WTC11 (cell line): ENCODE measurements around the gene MEIG1. TPM values are rescaled to one million over a fixed set of nuclear protein-coding genes. Genes with fewer than 3 reads are reported as not detected.

Experiments
- ATAC-seq: fragments of 200-7000 bp; cut with Tn5 transposase; 2 replicates; pipeline ENCODE4 v1.10.0; 2021; ENCODE audit warnings: mild to moderate bottlenecking, moderate library complexity
- CTCF ChIA-PET: fragments of 300-600 bp; sonication (Branson Sonifier 250); formaldehyde crosslinking; loops from one replicate; lab custom pipeline; 2021; ENCODE audit warnings: antibody characterized with exemption; lab: Charles Lee
- POLR2A ChIA-PET: fragments of 350-600 bp; sonication (Branson Sonifier 250); formaldehyde crosslinking; loops from one replicate; lab custom pipeline; 2021; ENCODE audit warnings: antibody characterized with exemption; lab: Charles Lee
- DNase-seq: peaks from one replicate; pipeline ENCODE4 v3.0.0; 2021; ENCODE audit warnings: low spot score
- H3K27ac Mint-ChIP-seq: 2 replicates; pipeline ENCODE4 v1.8.0; 2021; ENCODE audit warnings: mixed read lengths
- H3K27me3 Mint-ChIP-seq: 2 replicates; pipeline ENCODE4 v1.8.0; 2021; ENCODE audit warnings: low read depth, mild to moderate bottlenecking, moderate library complexity, mixed read lengths
- H3K36me3 Mint-ChIP-seq: 2 replicates; pipeline ENCODE4 v1.8.0; 2021; ENCODE audit warnings: mixed read lengths
- H3K4me1 Mint-ChIP-seq: 2 replicates; pipeline ENCODE4 v1.8.0; 2022; ENCODE audit warnings: mixed read lengths
- H3K4me3 Mint-ChIP-seq: 2 replicates; pipeline ENCODE4 v1.8.0; 2021; ENCODE audit warnings: mild to moderate bottlenecking, moderate library complexity, mixed read lengths
- H3K9me3 Mint-ChIP-seq: 2 replicates; pipeline ENCODE4 v1.8.0; 2021; ENCODE audit warnings: mixed read lengths
- AR ChIP-seq: fragments of 250-450 bp; sonication (Bioruptor Pico); IDR thresholded peaks from 2 replicates; pipeline ENCODE4 v1.9.0; 2021; ENCODE audit warnings: mild to moderate bottlenecking
- ATF6 ChIP-seq: sonication (generic); formaldehyde crosslinking; IDR thresholded peaks from 2 replicates; pipeline ENCODE4 v1.8.1; 2023; ENCODE audit warnings: mild to moderate bottlenecking, missing genetic modification reagents
- CTCF ChIP-seq: fragments of 200-600 bp; IDR thresholded peaks from 2 replicates; pipeline ENCODE4 v1.8.0; 2022; ENCODE audit warnings: antibody characterized with exemption
- EMX1 ChIP-seq: fragments of 250-450 bp; sonication (Bioruptor Pico); IDR thresholded peaks from 2 replicates; pipeline ENCODE4 v1.8.0; 2021; ENCODE audit warnings: mild to moderate bottlenecking
- FOXP4 ChIP-seq: sonication (generic); formaldehyde crosslinking; IDR thresholded peaks from 2 replicates; pipeline ENCODE4 v1.8.0; 2022; ENCODE audit warnings: mild to moderate bottlenecking, missing genetic modification reagents
- IRF1 ChIP-seq: sonication (generic); formaldehyde crosslinking; IDR thresholded peaks from 2 replicates; pipeline ENCODE4 v1.8.0; 2023; ENCODE audit warnings: missing genetic modification reagents
- NFATC4 ChIP-seq: fragments of 250-450 bp; sonication (Bioruptor Pico); IDR thresholded peaks from 2 replicates; pipeline ENCODE4 v1.9.0; 2021; ENCODE audit warnings: mild to moderate bottlenecking
- RORB ChIP-seq: fragments of 250-450 bp; sonication (Bioruptor Pico); IDR thresholded peaks from 2 replicates; pipeline ENCODE4 v1.9.0; 2021; ENCODE audit warnings: mild to moderate bottlenecking
- STAT6 ChIP-seq: sonication (generic); formaldehyde crosslinking; conservative IDR thresholded peaks from 2 replicates; pipeline ENCODE4 v1.8.1; 2023; ENCODE audit warnings: mild to moderate bottlenecking, low read depth, missing genetic modification reagents, moderate library complexity
- ZNF121 ChIP-seq: sonication (generic); formaldehyde crosslinking; IDR thresholded peaks from 2 replicates; pipeline ENCODE4 v1.8.0; 2023; ENCODE audit warnings: missing genetic modification reagents
- ZNF263 ChIP-seq: sonication (generic); formaldehyde crosslinking; IDR thresholded peaks from 2 replicates; pipeline ENCODE4 v1.8.1; 2022; ENCODE audit warnings: low read depth, mild to moderate bottlenecking, moderate library complexity, missing genetic modification reagents
- ZNF512 ChIP-seq: sonication (generic); formaldehyde crosslinking; IDR thresholded peaks from 2 replicates; pipeline ENCODE4 v1.8.1; 2022; ENCODE audit warnings: missing genetic modification reagents, borderline replicate concordance
- ZNF532 ChIP-seq: fragments of 250-450 bp; sonication (Bioruptor Pico); IDR thresholded peaks from 2 replicates; pipeline ENCODE4 v1.9.0; 2021; ENCODE audit warnings: mild to moderate bottlenecking, borderline replicate concordance
- ZNF671 ChIP-seq: fragments of 250-450 bp; sonication (Bioruptor Pico); IDR thresholded peaks from 2 replicates; pipeline ENCODE4 v1.8.0; 2021; ENCODE audit warnings: mild to moderate bottlenecking
- total RNA-seq: library from RNA; stranded (reverse); gene quantifications from 3 replicates; pipeline ENCODE4 v1.2.3, GENCODE V29; 2021

Gene MEIG1
- total RNA-seq, 1 experiment from 2014 or later = not detected

GRCh38 chr10:14958872-14959220 is 342 bp upstream of the MEIG1 start (continued):
- no peak for TF ChIP-seq CTCF
- TF ChIP-seq FOXP4 = no peak
- TF ChIP-seq EMX1 (CRISPR knock-in tag) = no peak
- TF ChIP-seq ZNF512 = no peak
- TF ChIP-seq ZNF263 (CRISPR knock-in tag) = no peak
- no peak for TF ChIP-seq STAT6 (CRISPR knock-in tag)

- Mint-ChIP-seq H3K27me3 (peaks cover 52% of the 10 kb centered on the region), H3K27ac (no peak overlapping the region), H3K4me1 (no peaks in the 10 kb centered on the region), H3K9me3 (no peaks in the 10 kb centered on the region), H3K4me3 (no peak overlapping the region), H3K36me3 (no peaks in the 10 kb centered on the region)
- TF ChIP-seq AR (CRISPR knock-in tag) (no peak), NFATC4 (CRISPR knock-in tag) (no peak), IRF1 (CRISPR knock-in tag) (no peak), ZNF671 (no peak)
- DNase-seq (no peak), ATAC-seq (no peak)
- POLR2A ChIA-PET = no interaction called here
- CTCF ChIA-PET = no interaction called here
Observed at GRCh38 chr10:14967897-14968296, 8.7 kb downstream of the MEIG1 start.

GRCh38 chr10:14971867-14972448 is 12.8 kb downstream of the MEIG1 start:
- ATAC-seq (peak; percentile 85), DNase-seq (peak; percentile 61)
- Mint-ChIP-seq H3K9me3 (no peaks in the 10 kb centered on the region), H3K27ac (no peak overlapping the region), H3K4me1 (0 out of 2 replicates have a peak, but pooled peaks cover 2% of the 10 kb centered on the region), H3K4me3 (no peak overlapping the region), H3K36me3 (no peaks in the 10 kb centered on the region), H3K27me3 (peaks cover 28% of the 10 kb centered on the region)
- POLR2A ChIA-PET = interaction anchor here (0.7 kb wide), 1 partner anchor 464 kb away, joined by 3 read pairs; no protein-coding TSS in a partner anchor
- CTCF ChIA-PET = interaction anchor here (0.5 to 2.3 kb wide), 9 partner anchors 9 to 263 kb away, joined by 3 to 9 read pairs (median 4); partner anchors contain the start of gene MEIG1
- TF ChIP-seq ZNF121 (CRISPR knock-in tag) (no peak), RORB (no peak), ATF6 (CRISPR knock-in tag) (no peak), ZNF532 (CRISPR knock-in tag) (no peak)
